Adrenal gland (tissue), 5 donors: ENCODE measurements around the gene BUB1B.
"Not testable (repeated sequence)": the region's sequence is repeated elsewhere in the genome, so short reads cannot be mapped to it uniquely, and the experiment has no call there.

Experiments used
- POLR2A ChIP-seq, 2 donors: fragments of 450-650 bp; IDR thresholded peaks; one replicate each; pipeline ENCODE4 v1.6.1; 2017; ENCODE audit warnings: antibody characterized with exemption in 2 of 2, mild to moderate bottlenecking in 2 of 2, moderate library complexity in 1 of 2
- TF ChIP-seq, protein P1 (sequence below), 6 experiments: fragments of 450-650 bp in 4 of 6; fragments of 200-600 bp in 2 of 6; sonication (generic) in 1 of 6; IDR thresholded peaks; 1 replicate in 5 of 6; 2 replicates in 1 of 6; pipeline versions ENCODE4 v1.5.1 to v1.8.0; 2016 to 2021; ENCODE audit warnings: antibody characterized with exemption in 6 of 6, mild to moderate bottlenecking in 2 of 6, moderate library complexity in 1 of 6
- donor health status: DM: no; HTN: no; CAD: no.

GRCh38 chr15:40167374-40167773 lies 6.5 kb downstream of the BUB1B start:
- TF ChIP-seq, protein P1, sequence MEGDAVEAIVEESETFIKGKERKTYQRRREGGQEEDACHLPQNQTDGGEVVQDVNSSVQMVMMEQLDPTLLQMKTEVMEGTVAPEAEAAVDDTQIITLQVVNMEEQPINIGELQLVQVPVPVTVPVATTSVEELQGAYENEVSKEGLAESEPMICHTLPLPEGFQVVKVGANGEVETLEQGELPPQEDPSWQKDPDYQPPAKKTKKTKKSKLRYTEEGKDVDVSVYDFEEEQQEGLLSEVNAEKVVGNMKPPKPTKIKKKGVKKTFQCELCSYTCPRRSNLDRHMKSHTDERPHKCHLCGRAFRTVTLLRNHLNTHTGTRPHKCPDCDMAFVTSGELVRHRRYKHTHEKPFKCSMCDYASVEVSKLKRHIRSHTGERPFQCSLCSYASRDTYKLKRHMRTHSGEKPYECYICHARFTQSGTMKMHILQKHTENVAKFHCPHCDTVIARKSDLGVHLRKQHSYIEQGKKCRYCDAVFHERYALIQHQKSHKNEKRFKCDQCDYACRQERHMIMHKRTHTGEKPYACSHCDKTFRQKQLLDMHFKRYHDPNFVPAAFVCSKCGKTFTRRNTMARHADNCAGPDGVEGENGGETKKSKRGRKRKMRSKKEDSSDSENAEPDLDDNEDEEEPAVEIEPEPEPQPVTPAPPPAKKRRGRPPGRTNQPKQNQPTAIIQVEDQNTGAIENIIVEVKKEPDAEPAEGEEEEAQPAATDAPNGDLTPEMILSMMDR (IDR thresholded peaks at IDR 0.05) = not testable (repeated sequence)
- TF ChIP-seq POLR2A (IDR thresholded peaks at IDR 0.05) = not testable (repeated sequence)
